Thymus (tissue), 11 donors: Measurements from ENCODE around the gene SPDYE3. TPM values are rescaled to one million over a fixed set of nuclear protein-coding genes. Genes with fewer than 3 reads are reported as not detected.
"Not testable (repeated sequence)": the region's sequence is repeated elsewhere in the genome, so short reads cannot be mapped to it uniquely, and the experiment has no call there.

Source experiments
- DNase-seq, 9 donors: peaks; one replicate each; pipeline ENCODE4 v3.0.0-alpha.2; 2013; ENCODE audit warnings: low spot score in 9 of 9, low read depth in 6 of 9, missing footprints in 1 of 9
- H3K27ac ChIP-seq, 2 donors: one replicate each; pipeline ENCODE4 v1.5.1; 2013; ENCODE audit warnings: control low read depth in 1 of 2, low read depth in 1 of 2, low read length in 1 of 2, mild to moderate bottlenecking in 1 of 2, moderate library complexity in 1 of 2
- H3K27me3 ChIP-seq, 2 donors: one replicate each; pipeline ENCODE4 v1.5.1; 2013; ENCODE audit warnings: low read length in 1 of 2; ENCODE audit not compliant: control insufficient read depth in 2 of 2, insufficient read depth in 1 of 2
- H3K36me3 ChIP-seq, 2 donors: one replicate each; pipeline ENCODE4 v1.5.1; 2013; ENCODE audit warnings: low read length in 1 of 2, mild to moderate bottlenecking in 1 of 2, moderate library complexity in 1 of 2; ENCODE audit not compliant: control insufficient read depth in 2 of 2, insufficient read depth in 2 of 2
- H3K4me1 ChIP-seq, 2 donors: one replicate each; pipeline ENCODE4 v1.5.1; 2013; ENCODE audit warnings: low read length in 2 of 2; ENCODE audit not compliant: control insufficient read depth in 2 of 2, insufficient read depth in 2 of 2
- H3K4me3 ChIP-seq, 2 donors: one replicate each; pipeline ENCODE4 v1.5.1; 2013; ENCODE audit warnings: low read length in 2 of 2, control low read depth in 1 of 2, mild to moderate bottlenecking in 1 of 2
- H3K9me3 ChIP-seq, 2 donors: one replicate each; pipeline ENCODE4 v1.5.1; 2013; ENCODE audit warnings: low read length in 1 of 2, mild to moderate bottlenecking in 1 of 2; ENCODE audit not compliant: control insufficient read depth in 2 of 2, insufficient read depth in 1 of 2
- WGBS: extraction: QIAGEN DNeasy Blood & Tissue Kit; methylation state at CpG from one replicate; pipeline ENCODE4 v1.1.7; 2013; 5-methylcytosine and 5-hydroxymethylcytosine counted together
- polyA plus RNA-seq: library from polyadenylated mRNA; stranded (reverse); fragments of 200-250 nt; gene quantifications from one replicate; pipeline ENCODE4 v1.2.3, GENCODE V29; 2013
- total RNA-seq: library from RNA; stranded (reverse); fragments of 120-200 nt; gene quantifications from one replicate; pipeline ENCODE4 v1.2.4, GENCODE V29; 2013
- donor health status: healthy.

SPDYE3 gene
- total and polyA plus RNA-seq, 2 donors: 0.27 TPM; not detected in 1

GRCh38 chr7:100353685-100354330 lies 46.3 kb downstream of the SPDYE3 start:
- H3K27ac ChIP-seq: peak overlapping the region; percentile 31 to 86
- peaks cover 85% of the 10 kb centered on the region in 2 donors for H3K36me3 ChIP-seq
- H3K4me3 ChIP-seq: no peak overlapping the region
- H3K27me3 ChIP-seq: no peaks in the 10 kb centered on the region
- H3K4me1 ChIP-seq: peaks cover 6 to 30% of the 10 kb centered on the region in 2 donors
- peak in 5 of 9 donors; percentile 29 to 71 (median 48) for DNase-seq
- peaks cover 0 to 3% of the 10 kb centered on the region in 2 donors for H3K9me3 ChIP-seq
- WGBS: 73% methylated on average over 6 of the region's 6 CpGs

- Histone ChIP-seq H3K4me3 (no peak overlapping the region), H3K36me3 (peaks cover 84 to 93% of the 10 kb centered on the region in 2 donors), H3K9me3 (peaks cover 0 to 3% of the 10 kb centered on the region in 2 donors), H3K27ac (no peak overlapping the region), H3K4me1 (peaks cover 6 to 26% of the 10 kb centered on the region in 2 donors), H3K27me3 (no peaks in the 10 kb centered on the region)
- no peak for DNase-seq
- 97% methylated on average over 8 of the region's 8 CpGs for WGBS
Observed at GRCh38 chr7:100356416-100357068, 49.0 kb downstream of the SPDYE3 start.

GRCh38 chr7:100357131-100357561 lies 49.6 kb downstream of the SPDYE3 start:
- H3K9me3 ChIP-seq: peaks cover 0 to 3% of the 10 kb centered on the region in 2 donors
- H3K4me1 ChIP-seq: peaks cover 6 to 21% of the 10 kb centered on the region in 2 donors
- DNase-seq: no peak
- no peaks in the 10 kb centered on the region for H3K27me3 ChIP-seq
- peaks cover 88 to 94% of the 10 kb centered on the region in 2 donors for H3K36me3 ChIP-seq
- WGBS: 96% methylated on average over 6 of the region's 6 CpGs
- no peak overlapping the region for H3K27ac ChIP-seq
- no peak overlapping the region for H3K4me3 ChIP-seq

GRCh38 chr7:100358027-100358856 lies 50.7 kb downstream of the SPDYE3 start, which contains the start of gene PILRB:
TSS of gene PILRB (plus strand) at chr7:100358117. CDS start at chr7:100358303, 186 bp downstream.
- 94% methylated on average over 11 of the region's 11 CpGs for WGBS
- Histone ChIP-seq H3K27me3 (no peaks in the 10 kb centered on the region), H3K27ac (no peak within 1 kb of the TSS), H3K9me3 (peaks cover 0 to 3% of the 10 kb centered on the region in 2 donors), H3K36me3 (peaks cover 90 to 92% of the 10 kb centered on the region in 2 donors), H3K4me1 (peaks cover 3 to 11% of the 10 kb centered on the region in 2 donors), H3K4me3 (no peak within 1 kb of the TSS)
- no peak for DNase-seq

GRCh38 chr7:100358857-100359212 lies 51.3 kb downstream of the SPDYE3 start:
- H3K4me1 ChIP-seq: peaks cover 0 to 5% of the 10 kb centered on the region in 2 donors
- H3K9me3 ChIP-seq: peaks cover 0 to 3% of the 10 kb centered on the region in 2 donors
- no peaks in the 10 kb centered on the region for H3K27me3 ChIP-seq
- peaks cover 84 to 91% of the 10 kb centered on the region in 2 donors for H3K36me3 ChIP-seq
- no peak for DNase-seq
- no peak overlapping the region for H3K27ac ChIP-seq
- WGBS: 98% methylated on average over 8 of the region's 8 CpGs
- H3K4me3 ChIP-seq: no peak overlapping the region

- Histone ChIP-seq H3K4me3 (no peak overlapping the region), H3K36me3 (peaks cover 75 to 83% of the 10 kb centered on the region in 2 donors), H3K4me1 (no peaks in the 10 kb centered on the region), H3K9me3 (peaks cover 0 to 3% of the 10 kb centered on the region in 2 donors), H3K27me3 (no peaks in the 10 kb centered on the region), H3K27ac (no peak overlapping the region)
- no peak for DNase-seq
- 97% methylated on average over 3 of the region's 3 CpGs for whole genome bisulfite sequencing
Observed at GRCh38 chr7:100360135-100360854, 52.8 kb downstream of the SPDYE3 start.

- no peak overlapping the region for H3K27ac ChIP-seq
- H3K9me3 ChIP-seq: peaks cover 0 to 2% of the 10 kb centered on the region in 2 donors
- peaks cover 63 to 67% of the 10 kb centered on the region in 2 donors for H3K36me3 ChIP-seq
- peaks cover 0 to 12% of the 10 kb centered on the region in 2 donors for H3K4me1 ChIP-seq
- no peak for DNase-seq
- no peak overlapping the region for H3K4me3 ChIP-seq
- no peaks in the 10 kb centered on the region for H3K27me3 ChIP-seq
Observed at GRCh38 chr7:100363098-100363497, 55.6 kb downstream of the SPDYE3 start.

- H3K4me3 ChIP-seq, H3K9me3 ChIP-seq, H3K27ac ChIP-seq, DNase-seq, H3K27me3 ChIP-seq: not testable (repeated sequence)
- Histone ChIP-seq H3K36me3 (peaks cover 58 to 60% of the 10 kb centered on the region in 2 donors), H3K4me1 (peaks cover 0 to 18% of the 10 kb centered on the region in 2 donors)
- 97% methylated on average over 7 of the region's 7 CpGs for WGBS
Observed at GRCh38 chr7:100363797-100364196, 56.3 kb downstream of the SPDYE3 start.
